Measurements from ENCODE around the gene MYO5A. TPM values are rescaled to one million over a fixed set of nuclear protein-coding genes. Genes with fewer than 3 reads are reported as not detected.

MYO5A gene
- total RNA-seq, 1 donor from 2014 or later = 31.2 TPM

DNA sequence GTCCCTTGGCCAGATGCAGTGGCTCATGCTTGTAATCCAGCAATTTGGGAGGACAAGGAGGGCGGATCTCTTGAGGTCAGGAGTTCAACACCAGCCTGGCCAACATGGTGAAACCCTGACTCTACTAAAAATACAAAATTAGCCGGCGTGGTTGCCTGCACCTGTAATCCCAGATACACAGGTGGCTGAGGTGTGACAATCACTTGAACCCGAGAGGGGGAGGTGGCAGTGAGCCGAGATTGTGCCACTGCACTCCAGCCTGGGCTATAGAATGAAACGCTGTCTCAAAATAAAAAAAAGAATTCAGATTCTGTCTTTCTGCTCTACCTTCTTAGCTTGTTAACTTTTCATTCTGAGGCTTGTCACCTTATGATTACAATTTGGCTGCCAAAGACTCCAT, 22.1 kb downstream of the MYO5A start:
- DNase-seq (ENCODE audit: extremely low spot score in 2 of 2) = no peak
- intact Hi-C loops (cut with DNase I) = no loop called here
- no peak overlapping the region for H3K4me3 ChIP-seq
- H3K36me3 ChIP-seq = no peaks in the 10 kb centered on the region
- peaks cover 38% of the 10 kb centered on the region for H3K4me1 ChIP-seq
- no peak overlapping the region for H3K27ac ChIP-seq
- no peaks in the 10 kb centered on the region for H3K9me3 ChIP-seq
- no peaks in the 10 kb centered on the region for H3K27me3 ChIP-seq
- TF ChIP-seq POLR2AphosphoS5 (IDR thresholded peaks at IDR 0.05; ENCODE audit: insufficient read depth in 1 of 2, low read depth in 1 of 2) (no peak), POLR2A (IDR thresholded peaks at IDR 0.05) (no peak)
- TF ChIP-seq, protein P1, sequence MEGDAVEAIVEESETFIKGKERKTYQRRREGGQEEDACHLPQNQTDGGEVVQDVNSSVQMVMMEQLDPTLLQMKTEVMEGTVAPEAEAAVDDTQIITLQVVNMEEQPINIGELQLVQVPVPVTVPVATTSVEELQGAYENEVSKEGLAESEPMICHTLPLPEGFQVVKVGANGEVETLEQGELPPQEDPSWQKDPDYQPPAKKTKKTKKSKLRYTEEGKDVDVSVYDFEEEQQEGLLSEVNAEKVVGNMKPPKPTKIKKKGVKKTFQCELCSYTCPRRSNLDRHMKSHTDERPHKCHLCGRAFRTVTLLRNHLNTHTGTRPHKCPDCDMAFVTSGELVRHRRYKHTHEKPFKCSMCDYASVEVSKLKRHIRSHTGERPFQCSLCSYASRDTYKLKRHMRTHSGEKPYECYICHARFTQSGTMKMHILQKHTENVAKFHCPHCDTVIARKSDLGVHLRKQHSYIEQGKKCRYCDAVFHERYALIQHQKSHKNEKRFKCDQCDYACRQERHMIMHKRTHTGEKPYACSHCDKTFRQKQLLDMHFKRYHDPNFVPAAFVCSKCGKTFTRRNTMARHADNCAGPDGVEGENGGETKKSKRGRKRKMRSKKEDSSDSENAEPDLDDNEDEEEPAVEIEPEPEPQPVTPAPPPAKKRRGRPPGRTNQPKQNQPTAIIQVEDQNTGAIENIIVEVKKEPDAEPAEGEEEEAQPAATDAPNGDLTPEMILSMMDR (IDR thresholded peaks at IDR 0.05) = no peak

DNA sequence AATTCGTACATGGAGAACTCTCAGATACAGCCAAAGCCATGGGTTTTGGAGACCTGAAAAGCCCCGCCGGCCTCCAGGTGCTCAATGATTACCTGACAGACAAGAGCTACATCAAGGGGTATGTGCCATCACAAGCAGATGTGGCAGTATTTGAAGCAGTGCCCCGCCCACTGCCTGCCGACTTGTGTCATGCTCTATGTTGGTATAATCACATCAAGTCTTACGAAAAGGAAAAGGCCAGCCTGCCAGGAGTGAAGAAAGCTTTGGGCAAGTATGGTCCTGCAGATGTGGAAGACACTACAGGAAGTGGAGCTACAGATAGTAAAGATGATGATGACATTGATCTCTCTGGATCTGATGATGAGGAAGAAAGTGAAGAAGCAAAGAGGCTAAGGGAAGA, 23.5 kb downstream of the MYO5A start:
- TF ChIP-seq, protein P1 (IDR thresholded peaks at IDR 0.05) = no peak
- TF ChIP-seq POLR2AphosphoS5 (IDR thresholded peaks at IDR 0.05; ENCODE audit: insufficient read depth in 1 of 2, low read depth in 1 of 2) = peak in 1 of 2 donors; percentile 33
- no peak for TF ChIP-seq POLR2A (IDR thresholded peaks at IDR 0.05)
- Histone ChIP-seq H3K4me1 (peaks cover 24% of the 10 kb centered on the region), H3K27me3 (no peaks in the 10 kb centered on the region), H3K4me3 (no peak overlapping the region), H3K36me3 (no peaks in the 10 kb centered on the region), H3K27ac (no peak overlapping the region), H3K9me3 (no peaks in the 10 kb centered on the region)
- no peak for DNase-seq (ENCODE audit: extremely low spot score in 2 of 2)
- intact Hi-C loops (cut with DNase I) = no loop called here

DNA sequence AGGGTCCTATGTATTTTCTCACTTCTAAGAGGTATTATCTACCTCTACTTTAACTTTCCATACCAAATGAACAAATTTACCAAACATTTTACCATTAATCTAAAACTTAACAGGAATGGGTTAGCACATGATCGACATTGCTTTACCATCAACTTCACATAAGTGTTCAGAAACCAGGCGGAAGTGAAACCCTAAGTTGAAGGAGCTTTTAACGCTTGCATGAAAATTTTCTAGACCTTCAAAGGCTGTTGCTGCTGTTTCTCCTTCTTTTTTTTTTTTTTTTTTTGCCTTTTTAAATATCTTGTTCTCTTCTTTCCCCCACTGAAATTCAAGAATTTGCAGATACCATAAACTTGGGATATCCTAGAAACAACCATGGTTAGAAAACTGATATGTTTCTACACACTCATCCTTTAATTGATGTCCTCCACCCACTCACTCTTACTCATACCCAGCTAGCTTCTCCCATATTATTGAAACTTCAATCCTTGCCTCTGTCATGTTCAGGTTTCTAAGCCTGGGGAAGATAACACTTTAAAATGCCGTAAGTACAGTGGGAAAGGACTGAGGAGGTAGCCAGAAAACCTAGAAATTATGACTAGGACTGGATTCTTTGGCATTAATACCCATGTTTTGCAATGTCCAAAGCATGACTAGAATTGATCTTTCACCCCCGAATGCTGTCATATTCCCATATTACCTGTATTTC, 24.7 kb downstream of the MYO5A start:
- H3K4me1 ChIP-seq = peaks cover 12% of the 10 kb centered on the region
- H3K9me3 ChIP-seq = no peaks in the 10 kb centered on the region
- H3K36me3 ChIP-seq = no peaks in the 10 kb centered on the region
- no peak overlapping the region for H3K4me3 ChIP-seq
- no peak for DNase-seq (ENCODE audit: extremely low spot score in 2 of 2)
- H3K27ac ChIP-seq = no peak overlapping the region
- intact Hi-C loops (cut with DNase I) = no loop called here
- TF ChIP-seq, protein P1 (IDR thresholded peaks at IDR 0.05) = no peak
- no peak for TF ChIP-seq POLR2A (IDR thresholded peaks at IDR 0.05)
- no peak for TF ChIP-seq POLR2AphosphoS5 (IDR thresholded peaks at IDR 0.05; ENCODE audit: insufficient read depth in 1 of 2, low read depth in 1 of 2)
- no peaks in the 10 kb centered on the region for H3K27me3 ChIP-seq

DNA sequence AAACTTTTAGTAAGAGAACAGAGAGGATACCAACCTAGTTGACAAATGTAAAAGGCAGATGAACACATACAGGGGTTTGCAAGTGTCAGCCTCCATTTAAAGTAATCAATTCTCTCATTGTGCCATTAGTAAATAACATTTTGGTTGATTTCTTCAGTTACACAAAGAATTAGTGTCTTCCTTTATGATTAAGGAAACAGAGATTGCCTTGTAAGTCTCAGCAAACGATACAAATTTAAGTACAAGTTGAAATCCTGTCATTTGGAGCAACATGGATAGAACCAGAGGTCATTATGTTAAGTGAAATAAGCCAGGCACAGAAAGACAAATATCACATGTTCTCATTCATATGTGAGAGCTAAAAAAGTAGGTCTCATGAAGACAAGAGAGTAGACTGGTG, 26.1 kb downstream of the MYO5A start:
- Histone ChIP-seq H3K9me3 (no peaks in the 10 kb centered on the region), H3K4me1 (peaks cover 11% of the 10 kb centered on the region), H3K36me3 (no peaks in the 10 kb centered on the region), H3K4me3 (no peak overlapping the region), H3K27ac (no peak overlapping the region), H3K27me3 (no peaks in the 10 kb centered on the region)
- intact Hi-C loops (cut with DNase I) = no loop called here
- no peak for DNase-seq (ENCODE audit: extremely low spot score in 2 of 2)
- TF ChIP-seq POLR2A (IDR thresholded peaks at IDR 0.05) (no peak), POLR2AphosphoS5 (IDR thresholded peaks at IDR 0.05; ENCODE audit: insufficient read depth in 1 of 2, low read depth in 1 of 2) (no peak)
- TF ChIP-seq, protein P1 (IDR thresholded peaks at IDR 0.05) = no peak

DNA sequence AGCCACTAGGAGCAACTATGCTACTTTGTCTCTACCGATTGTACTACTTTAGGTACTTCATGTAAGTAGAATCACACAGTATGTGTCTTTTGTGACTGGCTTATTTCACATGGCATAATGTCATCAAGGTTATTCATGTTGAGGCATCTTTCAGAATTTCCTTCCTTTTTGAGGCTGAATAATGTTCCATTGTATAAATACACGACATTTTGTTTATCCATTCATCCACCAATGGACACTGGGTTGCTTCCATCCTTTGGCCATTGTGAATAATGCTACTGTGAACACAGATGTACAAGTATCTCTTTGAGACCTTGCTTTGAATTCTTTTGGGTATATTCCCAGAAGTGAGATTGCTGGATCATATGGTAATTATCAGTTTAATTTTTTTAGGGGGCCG, 29.2 kb downstream of the MYO5A start:
- no peak overlapping the region for H3K4me3 ChIP-seq
- H3K9me3 ChIP-seq = no peaks in the 10 kb centered on the region
- intact Hi-C loops (cut with DNase I) = no loop called here
- TF ChIP-seq, protein P1 (IDR thresholded peaks at IDR 0.05) = no peak
- no peak for TF ChIP-seq POLR2AphosphoS5 (IDR thresholded peaks at IDR 0.05; ENCODE audit: insufficient read depth in 1 of 2, low read depth in 1 of 2)
- no peak for TF ChIP-seq POLR2A (IDR thresholded peaks at IDR 0.05)
- H3K4me1 ChIP-seq = peaks cover 27% of the 10 kb centered on the region
- no peak overlapping the region for H3K27ac ChIP-seq
- H3K27me3 ChIP-seq = no peaks in the 10 kb centered on the region
- no peak for DNase-seq (ENCODE audit: extremely low spot score in 2 of 2)
- H3K36me3 ChIP-seq = no peaks in the 10 kb centered on the region
